ENCODE results near the gene STBD1.

GRCh38 chr4:76267811-76268210 is 38.7 kb upstream of the STBD1 start:
- TF ChIP-seq CTCF (IDR thresholded peaks at IDR 0.05) (no peak), POLR2A (IDR thresholded peaks at IDR 0.05) (no peak)
